MM.1S (cell line): ENCODE data around the gene HSP90AA1.

Experiments used
- DNase-seq: peaks from one replicate; pipeline ENCODE4 v3.0.0-alpha.2; 2015
- H2AFZ ChIP-seq: fragments of 300-600 bp; sonication (generic); 2 replicates; pipeline ENCODE4 v1.6.0; 2016; ENCODE audit warnings: antibody characterized with exemption, low read length
- H3F3A ChIP-seq: fragments of 300-600 bp; sonication (generic); 2 replicates; pipeline ENCODE4 v1.6.1; 2016; ENCODE audit warnings: mild to moderate bottlenecking, antibody characterized with exemption, low read length, moderate library complexity, mixed read lengths; ENCODE audit not compliant: insufficient read depth
- H3K27ac ChIP-seq: fragments of 300-600 bp; sonication (generic); 2 replicates; pipeline ENCODE4 v1.5.1; 2016; ENCODE audit warnings: mild to moderate bottlenecking, low read length
- H3K27me3 ChIP-seq: fragments of 300-600 bp; sonication (generic); replicated peaks from 2 replicates; pipeline ENCODE4 v1.6.0; 2016; ENCODE audit warnings: low read length; ENCODE audit not compliant: insufficient read depth
- H3K36me3 ChIP-seq: fragments of 300-600 bp; sonication (generic); replicated peaks from 2 replicates; pipeline ENCODE4 v1.6.1; 2016; ENCODE audit warnings: mild to moderate bottlenecking, low read length, mixed read lengths; ENCODE audit not compliant: insufficient read depth
- H3K4me1 ChIP-seq: fragments of 300-600 bp; sonication (generic); 2 replicates; pipeline ENCODE4 v1.6.1; 2016; ENCODE audit warnings: low read length, mixed read lengths
- H3K4me2 ChIP-seq: fragments of 300-600 bp; sonication (generic); 2 replicates; pipeline ENCODE4 v1.6.0; 2016; ENCODE audit warnings: low read depth, low read length
- H3K4me3 ChIP-seq: fragments of 300-600 bp; sonication (generic); 2 replicates; pipeline ENCODE4 v1.5.1; 2016; ENCODE audit warnings: low read length, mixed read lengths
- H3K79me2 ChIP-seq: fragments of 300-600 bp; sonication (generic); 2 replicates; pipeline ENCODE4 v1.6.1; 2016; ENCODE audit warnings: mixed run types, low read length, mixed read lengths
- H3K9ac ChIP-seq: fragments of 300-600 bp; sonication (generic); 2 replicates; pipeline ENCODE4 v1.6.1; 2016; ENCODE audit warnings: low read length, mixed read lengths
- H3K9me2 ChIP-seq: fragments of 300-600 bp; sonication (generic); replicated peaks from 2 replicates; pipeline ENCODE4 v1.6.1; 2016; ENCODE audit warnings: mild to moderate bottlenecking, low read length, mixed read lengths; ENCODE audit not compliant: insufficient read depth
- H3K9me3 ChIP-seq: fragments of 300-600 bp; sonication (generic); replicated peaks from 2 replicates; pipeline ENCODE4 v1.6.1; 2016; ENCODE audit warnings: mild to moderate bottlenecking, low read length, mixed read lengths; ENCODE audit not compliant: insufficient read depth
- H4K20me1 ChIP-seq: fragments of 300-600 bp; sonication (generic); 2 replicates; pipeline ENCODE4 v1.6.1; 2016; ENCODE audit warnings: mild to moderate bottlenecking, low read length, moderate library complexity, mixed read lengths; ENCODE audit not compliant: insufficient read depth
- CTCF ChIP-seq: fragments of 300-600 bp; sonication (generic); IDR thresholded peaks from 2 replicates; pipeline ENCODE4 v1.5.1; 2016; ENCODE audit warnings: antibody characterized with exemption, low read length, mixed read lengths
- EZH2 ChIP-seq: fragments of 300-600 bp; sonication (generic); optimal IDR thresholded peaks from 2 replicates; pipeline ENCODE3; 2017; ENCODE audit warnings: low read depth, mild to moderate bottlenecking, antibody characterized with exemption, low read length, mixed read lengths
- EZH2phosphoT487 ChIP-seq: fragments of 300-600 bp; sonication (generic); IDR thresholded peaks from 2 replicates; pipeline ENCODE4 v1.6.1; 2018; ENCODE audit warnings: antibody characterized with exemption, low read length

The HSP90AA1 gene

GRCh38 chr14:102055181-102055901 lies 31.5 kb downstream of the HSP90AA1 start:
- no peaks in the 10 kb centered on the region for H3K79me2 ChIP-seq
- H3K9me3 ChIP-seq: no peaks in the 10 kb centered on the region
- H3F3A ChIP-seq: no peaks in the 10 kb centered on the region
- H3K9me2 ChIP-seq: no peaks in the 10 kb centered on the region
- no peak for DNase-seq
- no peak overlapping the region for H2AFZ ChIP-seq
- H3K4me3 ChIP-seq: no peak overlapping the region
- no peak overlapping the region for H3K4me2 ChIP-seq
- no peak overlapping the region for H3K27ac ChIP-seq
- H3K36me3 ChIP-seq: no peaks in the 10 kb centered on the region
- TF ChIP-seq EZH2phosphoT487 (no peak), CTCF (no peak), EZH2 (no peak)
- no peaks in the 10 kb centered on the region for H3K4me1 ChIP-seq
- no peaks in the 10 kb centered on the region for H3K27me3 ChIP-seq
- no peak overlapping the region for H3K9ac ChIP-seq
- no peaks in the 10 kb centered on the region for H4K20me1 ChIP-seq

GRCh38 chr14:102052522-102052921 lies 34.3 kb downstream of the HSP90AA1 start:
- no peak for TF ChIP-seq CTCF
- no peak for TF ChIP-seq EZH2phosphoT487
- TF ChIP-seq EZH2: no peak
- no peaks in the 10 kb centered on the region for H3F3A ChIP-seq
- no peaks in the 10 kb centered on the region for H3K36me3 ChIP-seq

GRCh38 chr14:102050625-102051024 lies 36.2 kb downstream of the HSP90AA1 start:
- no peaks in the 10 kb centered on the region for H3F3A ChIP-seq
- H3K9me2 ChIP-seq: no peaks in the 10 kb centered on the region
- no peak for DNase-seq
- no peak overlapping the region for H3K9ac ChIP-seq
- no peaks in the 10 kb centered on the region for H4K20me1 ChIP-seq
- H2AFZ ChIP-seq: no peak overlapping the region
- no peak for TF ChIP-seq CTCF
- TF ChIP-seq EZH2: no peak
- TF ChIP-seq EZH2phosphoT487: no peak
- H3K9me3 ChIP-seq: no peaks in the 10 kb centered on the region
- H3K4me1 ChIP-seq: no peaks in the 10 kb centered on the region
- H3K27me3 ChIP-seq: no peaks in the 10 kb centered on the region
- H3K4me3 ChIP-seq: no peak overlapping the region
- H3K79me2 ChIP-seq: no peaks in the 10 kb centered on the region
- no peaks in the 10 kb centered on the region for H3K36me3 ChIP-seq
- H3K27ac ChIP-seq: no peak overlapping the region
- H3K4me2 ChIP-seq: no peak overlapping the region

More at GRCh38 chr14:102052522-102052921, 34.3 kb downstream of the HSP90AA1 start:
- no peaks in the 10 kb centered on the region for H3K79me2 ChIP-seq
- no peak overlapping the region for H3K9ac ChIP-seq
- DNase-seq: no peak
- no peaks in the 10 kb centered on the region for H3K27me3 ChIP-seq
- H3K4me2 ChIP-seq: no peak overlapping the region
- H2AFZ ChIP-seq: no peak overlapping the region
- H4K20me1 ChIP-seq: no peaks in the 10 kb centered on the region
- no peaks in the 10 kb centered on the region for H3K9me2 ChIP-seq
- H3K27ac ChIP-seq: no peak overlapping the region
- no peaks in the 10 kb centered on the region for H3K9me3 ChIP-seq
- H3K4me3 ChIP-seq: no peak overlapping the region
- H3K4me1 ChIP-seq: no peaks in the 10 kb centered on the region
